Liver (tissue), 9 donors: Measurements from ENCODE around the gene WNT4. TPM values are rescaled to one million over a fixed set of nuclear protein-coding genes. Genes with fewer than 3 reads are reported as not detected.

Experiments
- DNase-seq: peaks from one replicate; pipeline ENCODE4 v3.0.0-alpha.2; 2017; ENCODE audit warnings: low spot score
- H3K27ac ChIP-seq, 2 donors: one replicate each; pipeline ENCODE4 v1.7.0; 2013; ENCODE audit warnings: inconsistent platforms in 2 of 2, low read length in 2 of 2, control low read depth in 1 of 2, low read depth in 1 of 2, mild to moderate bottlenecking in 1 of 2
- H3K27me3 ChIP-seq, 4 donors: one replicate each; pipeline versions ENCODE4 v1.6.1 to v1.7.0; 2013; ENCODE audit warnings: low read length in 3 of 4, inconsistent platforms in 1 of 4, mild to moderate bottlenecking in 1 of 4, moderate library complexity in 1 of 4; ENCODE audit not compliant: control insufficient read depth in 4 of 4, insufficient read depth in 4 of 4
- H3K36me3 ChIP-seq, 4 donors: one replicate each; pipeline versions ENCODE4 v1.6.1 to v1.7.0; 2013; ENCODE audit warnings: low read length in 3 of 4, mild to moderate bottlenecking in 3 of 4, low read depth in 1 of 4, moderate library complexity in 1 of 4; ENCODE audit not compliant: control insufficient read depth in 4 of 4, insufficient read depth in 3 of 4
- H3K4me1 ChIP-seq, 4 donors: one replicate each; pipeline versions ENCODE4 v1.6.1 to v1.7.0; 2013; ENCODE audit warnings: low read length in 3 of 4, mild to moderate bottlenecking in 3 of 4, moderate library complexity in 1 of 4; ENCODE audit not compliant: control insufficient read depth in 4 of 4, insufficient read depth in 4 of 4
- H3K4me3 ChIP-seq, 3 donors: one replicate each; pipeline versions ENCODE4 v1.6.1 to v1.7.0; 2013; ENCODE audit warnings: low read length in 3 of 3, control low read depth in 1 of 3, low read depth in 1 of 3, mild to moderate bottlenecking in 1 of 3
- H3K9ac ChIP-seq, 2 donors: one replicate each; pipeline ENCODE4 v1.7.0; 2013; ENCODE audit warnings: low read length in 2 of 2, mild to moderate bottlenecking in 2 of 2, moderate library complexity in 2 of 2, control low read depth in 1 of 2, low read depth in 1 of 2
- H3K9me3 ChIP-seq, 4 donors: one replicate each; pipeline versions ENCODE4 v1.6.1 to v1.7.0; 2013; ENCODE audit warnings: low read length in 3 of 4; ENCODE audit not compliant: control insufficient read depth in 4 of 4
- EGR1 ChIP-seq, 2 donors: IDR thresholded peaks; 2 replicates each; pipeline ENCODE4 v1.6.1; 2016 to 2018; ENCODE audit warnings: antibody characterized with exemption in 2 of 2, low read depth in 2 of 2
- FOXA1 ChIP-seq: IDR thresholded peaks from 2 replicates; pipeline ENCODE4 v1.6.1; 2016; ENCODE audit warnings: antibody characterized with exemption
- FOXA2 ChIP-seq: IDR thresholded peaks from 2 replicates; pipeline ENCODE4 v1.6.1; 2016; ENCODE audit warnings: antibody characterized with exemption
- GABPA ChIP-seq, 2 donors: IDR thresholded peaks in 1 of 2; conservative IDR thresholded peaks in 1 of 2; 2 replicates each; pipeline ENCODE4 v1.6.1; 2016; ENCODE audit warnings: antibody characterized with exemption in 2 of 2, mild to moderate bottlenecking in 1 of 2, moderate library complexity in 1 of 2
- HNF4A ChIP-seq, 2 donors: conservative IDR thresholded peaks; 2 replicates each; pipeline ENCODE4 v1.6.1; 2016; ENCODE audit warnings: antibody characterized with exemption in 2 of 2, mild to moderate bottlenecking in 2 of 2
- HNF4G ChIP-seq: IDR thresholded peaks from 2 replicates; pipeline ENCODE4 v1.6.1; 2016; ENCODE audit warnings: antibody characterized with exemption
- JUND ChIP-seq, 2 donors: IDR thresholded peaks; 2 replicates each; pipeline ENCODE4 v1.6.1; 2016; ENCODE audit warnings: antibody characterized with exemption in 2 of 2
- NR2F2 ChIP-seq: IDR thresholded peaks from 2 replicates; pipeline ENCODE4 v1.6.1; 2016; ENCODE audit warnings: antibody characterized with exemption
- RAD21 ChIP-seq, 2 donors: IDR thresholded peaks; 2 replicates each; pipeline ENCODE4 v1.6.1; 2016; ENCODE audit warnings: antibody characterized with exemption in 2 of 2, mild to moderate bottlenecking in 2 of 2
- RXRA ChIP-seq, 2 donors: IDR thresholded peaks; 2 replicates each; pipeline ENCODE4 v1.6.1; 2017 to 2018; ENCODE audit warnings: antibody characterized with exemption in 2 of 2, mild to moderate bottlenecking in 1 of 2
- SP1 ChIP-seq: IDR thresholded peaks from 2 replicates; pipeline ENCODE4 v1.6.1; 2018; ENCODE audit warnings: antibody characterized with exemption, mild to moderate bottlenecking
- TAF1 ChIP-seq: conservative IDR thresholded peaks from 2 replicates; pipeline ENCODE4 v1.6.1; 2016; ENCODE audit warnings: antibody characterized with exemption, mild to moderate bottlenecking
- YY1 ChIP-seq: IDR thresholded peaks from 2 replicates; pipeline ENCODE4 v1.6.1; 2016; ENCODE audit warnings: antibody characterized with exemption, mild to moderate bottlenecking
- WGBS: extraction: QIAGEN DNeasy Blood & Tissue Kit; methylation state at CpG from one replicate; pipeline ENCODE4 v1.1.7; 2013; 5-methylcytosine and 5-hydroxymethylcytosine counted together
- polyA plus RNA-seq, 2 donors: library from polyadenylated mRNA; stranded (reverse) in 1 of 2; unstranded in 1 of 2; fragments of 200-250 nt in 1 of 2; fragments of >200 nt in 1 of 2; fragmentation: Nextera tagmentation in 1 of 2; extraction: Ambion mirVana in 1 of 2; gene quantifications; one replicate each; pipeline versions ENCODE4 v1.2.1 to v1.2.3, GENCODE V29; 2013 to 2015
- total RNA-seq, 2 donors: library from RNA; depleted of rRNA; stranded (reverse); fragments of >200 nt; gene quantifications; one replicate each; pipeline ENCODE4 v1.2.3, GENCODE V29; 2014
- TF ChIP-seq, protein P1 (sequence below): fragments of 150-350 bp; IDR thresholded peaks from 2 replicates; pipeline ENCODE4 v1.5.1; 2017; ENCODE audit warnings: improper control_type of control experiment, low read depth, low read length; ENCODE audit not compliant: missing input control
- TF ChIP-seq, protein P2 (sequence below): IDR thresholded peaks from 2 replicates; pipeline ENCODE4 v1.6.1; 2016; ENCODE audit warnings: antibody characterized with exemption
- TF ChIP-seq, protein P3 (sequence below): IDR thresholded peaks from 2 replicates; pipeline ENCODE4 v1.6.1; 2016; ENCODE audit warnings: antibody characterized with exemption
- TF ChIP-seq, protein P4 (sequence below): IDR thresholded peaks from 2 replicates; pipeline ENCODE4 v1.6.1; 2016; ENCODE audit warnings: antibody characterized with exemption, mild to moderate bottlenecking
- TF ChIP-seq, protein P5 (sequence below): IDR thresholded peaks from 2 replicates; pipeline ENCODE4 v1.6.1; 2016; ENCODE audit warnings: antibody characterized with exemption
- donor health status: healthy.
- donor health status: healthy.
- donor health status: healthy.
- donor health status: healthy.
- donor health status: healthy.

WNT4 gene
- total and polyA plus RNA-seq, 4 donors = under 0.01 to 0.09 TPM; not detected in 2

DNA sequence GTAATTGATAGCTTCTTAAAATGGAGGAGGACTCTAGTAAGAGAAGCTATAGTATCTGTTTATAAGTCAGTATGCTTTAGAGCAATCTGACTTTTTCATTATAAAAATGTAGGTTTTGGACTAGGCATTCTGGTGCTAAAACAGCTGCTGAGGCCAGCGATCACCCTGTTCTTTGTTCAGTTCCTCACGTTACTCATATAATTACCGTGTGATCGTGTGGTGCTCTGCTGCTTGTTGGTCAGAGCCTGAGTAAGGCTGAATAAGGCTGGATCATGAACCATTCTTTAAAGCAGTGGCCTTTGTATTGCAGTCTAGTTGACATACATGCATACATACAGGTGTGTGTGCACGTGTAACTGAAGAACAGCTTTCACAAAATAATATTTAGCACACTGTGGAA lies 65.2 kb downstream of the WNT4 start:
- Histone ChIP-seq H3K27ac (no peak overlapping the region), H3K4me1 (peaks cover 2 to 16% (median 10%) of the 10 kb centered on the region in 4 donors), H3K27me3 (no peaks in the 10 kb centered on the region), H3K4me3 (no peak overlapping the region), H3K9me3 (no peaks in the 10 kb centered on the region), H3K36me3 (peaks cover 0 to 25% (median 20%) of the 10 kb centered on the region in 4 donors), H3K9ac (no peak overlapping the region)
- no peak for DNase-seq
- TF ChIP-seq, protein P1, sequence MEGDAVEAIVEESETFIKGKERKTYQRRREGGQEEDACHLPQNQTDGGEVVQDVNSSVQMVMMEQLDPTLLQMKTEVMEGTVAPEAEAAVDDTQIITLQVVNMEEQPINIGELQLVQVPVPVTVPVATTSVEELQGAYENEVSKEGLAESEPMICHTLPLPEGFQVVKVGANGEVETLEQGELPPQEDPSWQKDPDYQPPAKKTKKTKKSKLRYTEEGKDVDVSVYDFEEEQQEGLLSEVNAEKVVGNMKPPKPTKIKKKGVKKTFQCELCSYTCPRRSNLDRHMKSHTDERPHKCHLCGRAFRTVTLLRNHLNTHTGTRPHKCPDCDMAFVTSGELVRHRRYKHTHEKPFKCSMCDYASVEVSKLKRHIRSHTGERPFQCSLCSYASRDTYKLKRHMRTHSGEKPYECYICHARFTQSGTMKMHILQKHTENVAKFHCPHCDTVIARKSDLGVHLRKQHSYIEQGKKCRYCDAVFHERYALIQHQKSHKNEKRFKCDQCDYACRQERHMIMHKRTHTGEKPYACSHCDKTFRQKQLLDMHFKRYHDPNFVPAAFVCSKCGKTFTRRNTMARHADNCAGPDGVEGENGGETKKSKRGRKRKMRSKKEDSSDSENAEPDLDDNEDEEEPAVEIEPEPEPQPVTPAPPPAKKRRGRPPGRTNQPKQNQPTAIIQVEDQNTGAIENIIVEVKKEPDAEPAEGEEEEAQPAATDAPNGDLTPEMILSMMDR = no peak
- TF ChIP-seq RAD21 (IDR thresholded peaks at IDR 0.05) = no peak
- no peak for TF ChIP-seq HNF4G
- no peak for TF ChIP-seq RXRA (IDR thresholded peaks at IDR 0.05)
- TF ChIP-seq, protein P2, sequence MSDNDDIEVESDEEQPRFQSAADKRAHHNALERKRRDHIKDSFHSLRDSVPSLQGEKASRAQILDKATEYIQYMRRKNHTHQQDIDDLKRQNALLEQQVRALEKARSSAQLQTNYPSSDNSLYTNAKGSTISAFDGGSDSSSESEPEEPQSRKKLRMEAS = no peak
- TF ChIP-seq, protein P3, sequence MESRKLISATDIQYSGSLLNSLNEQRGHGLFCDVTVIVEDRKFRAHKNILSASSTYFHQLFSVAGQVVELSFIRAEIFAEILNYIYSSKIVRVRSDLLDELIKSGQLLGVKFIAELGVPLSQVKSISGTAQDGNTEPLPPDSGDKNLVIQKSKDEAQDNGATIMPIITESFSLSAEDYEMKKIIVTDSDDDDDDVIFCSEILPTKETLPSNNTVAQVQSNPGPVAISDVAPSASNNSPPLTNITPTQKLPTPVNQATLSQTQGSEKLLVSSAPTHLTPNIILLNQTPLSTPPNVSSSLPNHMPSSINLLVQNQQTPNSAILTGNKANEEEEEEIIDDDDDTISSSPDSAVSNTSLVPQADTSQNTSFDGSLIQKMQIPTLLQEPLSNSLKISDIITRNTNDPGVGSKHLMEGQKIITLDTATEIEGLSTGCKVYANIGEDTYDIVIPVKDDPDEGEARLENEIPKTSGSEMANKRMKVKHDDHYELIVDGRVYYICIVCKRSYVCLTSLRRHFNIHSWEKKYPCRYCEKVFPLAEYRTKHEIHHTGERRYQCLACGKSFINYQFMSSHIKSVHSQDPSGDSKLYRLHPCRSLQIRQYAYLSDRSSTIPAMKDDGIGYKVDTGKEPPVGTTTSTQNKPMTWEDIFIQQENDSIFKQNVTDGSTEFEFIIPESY = no peak
- TF ChIP-seq JUND (IDR thresholded peaks at IDR 0.05) = no peak
- no peak for TF ChIP-seq NR2F2
- TF ChIP-seq, protein P4, sequence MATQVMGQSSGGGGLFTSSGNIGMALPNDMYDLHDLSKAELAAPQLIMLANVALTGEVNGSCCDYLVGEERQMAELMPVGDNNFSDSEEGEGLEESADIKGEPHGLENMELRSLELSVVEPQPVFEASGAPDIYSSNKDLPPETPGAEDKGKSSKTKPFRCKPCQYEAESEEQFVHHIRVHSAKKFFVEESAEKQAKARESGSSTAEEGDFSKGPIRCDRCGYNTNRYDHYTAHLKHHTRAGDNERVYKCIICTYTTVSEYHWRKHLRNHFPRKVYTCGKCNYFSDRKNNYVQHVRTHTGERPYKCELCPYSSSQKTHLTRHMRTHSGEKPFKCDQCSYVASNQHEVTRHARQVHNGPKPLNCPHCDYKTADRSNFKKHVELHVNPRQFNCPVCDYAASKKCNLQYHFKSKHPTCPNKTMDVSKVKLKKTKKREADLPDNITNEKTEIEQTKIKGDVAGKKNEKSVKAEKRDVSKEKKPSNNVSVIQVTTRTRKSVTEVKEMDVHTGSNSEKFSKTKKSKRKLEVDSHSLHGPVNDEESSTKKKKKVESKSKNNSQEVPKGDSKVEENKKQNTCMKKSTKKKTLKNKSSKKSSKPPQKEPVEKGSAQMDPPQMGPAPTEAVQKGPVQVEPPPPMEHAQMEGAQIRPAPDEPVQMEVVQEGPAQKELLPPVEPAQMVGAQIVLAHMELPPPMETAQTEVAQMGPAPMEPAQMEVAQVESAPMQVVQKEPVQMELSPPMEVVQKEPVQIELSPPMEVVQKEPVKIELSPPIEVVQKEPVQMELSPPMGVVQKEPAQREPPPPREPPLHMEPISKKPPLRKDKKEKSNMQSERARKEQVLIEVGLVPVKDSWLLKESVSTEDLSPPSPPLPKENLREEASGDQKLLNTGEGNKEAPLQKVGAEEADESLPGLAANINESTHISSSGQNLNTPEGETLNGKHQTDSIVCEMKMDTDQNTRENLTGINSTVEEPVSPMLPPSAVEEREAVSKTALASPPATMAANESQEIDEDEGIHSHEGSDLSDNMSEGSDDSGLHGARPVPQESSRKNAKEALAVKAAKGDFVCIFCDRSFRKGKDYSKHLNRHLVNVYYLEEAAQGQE = no peak
- no peak for TF ChIP-seq YY1
- no peak for TF ChIP-seq EGR1 (IDR thresholded peaks at IDR 0.05; ENCODE audit: low read depth in 2 of 2)
- no peak for TF ChIP-seq TAF1
- TF ChIP-seq GABPA (IDR thresholded peaks at IDR 0.05 in 1 of 2, conservative IDR thresholded peaks at IDR 0.05 in 1 of 2) = no peak
- TF ChIP-seq, protein P5, sequence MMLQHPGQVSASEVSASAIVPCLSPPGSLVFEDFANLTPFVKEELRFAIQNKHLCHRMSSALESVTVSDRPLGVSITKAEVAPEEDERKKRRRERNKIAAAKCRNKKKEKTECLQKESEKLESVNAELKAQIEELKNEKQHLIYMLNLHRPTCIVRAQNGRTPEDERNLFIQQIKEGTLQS = no peak
- no peak for TF ChIP-seq HNF4A (conservative IDR thresholded peaks at IDR 0.05)
- no peak for TF ChIP-seq FOXA2
- TF ChIP-seq SP1 = no peak
- no peak for TF ChIP-seq FOXA1
- WGBS = 62% methylated on average over 5 of the region's 5 CpGs
